Fibroblast of villous mesenchyme (primary cell): Measurements from ENCODE around the gene RFLNA. TPM values are rescaled to one million over a fixed set of nuclear protein-coding genes. Genes with fewer than 3 reads are reported as not detected.

Experiments used
- DNase-seq: peaks from one replicate; pipeline ENCODE4 v3.0.0-alpha.2; 2010; ENCODE audit warnings: low read depth
- H3K4me3 ChIP-seq: 2 replicates; pipeline ENCODE4 v1.5.1; 2011; ENCODE audit warnings: low read depth, mild to moderate bottlenecking, low read length
- total RNA-seq: library from RNA; depleted of rRNA; stranded (reverse); fragments of >200 nt; gene quantifications from 2 replicates; pipeline ENCODE4 v1.2.3, GENCODE V29; 2012
- TF ChIP-seq, protein P1 (sequence below): IDR thresholded peaks from 2 replicates; pipeline ENCODE4 v1.5.1; 2012; ENCODE audit warnings: low read depth, mild to moderate bottlenecking, low read length; ENCODE audit not compliant: insufficient read depth

RFLNA gene, protein sequence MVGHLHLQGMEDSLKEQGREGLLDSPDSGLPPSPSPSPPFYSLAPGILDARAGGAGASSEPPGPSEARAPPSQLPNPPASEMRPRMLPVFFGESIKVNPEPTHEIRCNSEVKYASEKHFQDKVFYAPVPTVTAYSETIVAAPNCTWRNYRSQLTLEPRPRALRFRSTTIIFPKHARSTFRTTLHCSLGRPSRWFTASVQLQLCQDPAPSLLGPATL
- 1.9 and 5.6 TPM in 2 replicates for total RNA-seq

GRCh38 chr12:124294780-124295341, at the start of gene RFLNA:
Gene RFLNA, plus strand, starts transcription at chr12:124295093. Its CDS starts 337 bp downstream, at chr12:124295430.
- TF ChIP-seq, protein P1, sequence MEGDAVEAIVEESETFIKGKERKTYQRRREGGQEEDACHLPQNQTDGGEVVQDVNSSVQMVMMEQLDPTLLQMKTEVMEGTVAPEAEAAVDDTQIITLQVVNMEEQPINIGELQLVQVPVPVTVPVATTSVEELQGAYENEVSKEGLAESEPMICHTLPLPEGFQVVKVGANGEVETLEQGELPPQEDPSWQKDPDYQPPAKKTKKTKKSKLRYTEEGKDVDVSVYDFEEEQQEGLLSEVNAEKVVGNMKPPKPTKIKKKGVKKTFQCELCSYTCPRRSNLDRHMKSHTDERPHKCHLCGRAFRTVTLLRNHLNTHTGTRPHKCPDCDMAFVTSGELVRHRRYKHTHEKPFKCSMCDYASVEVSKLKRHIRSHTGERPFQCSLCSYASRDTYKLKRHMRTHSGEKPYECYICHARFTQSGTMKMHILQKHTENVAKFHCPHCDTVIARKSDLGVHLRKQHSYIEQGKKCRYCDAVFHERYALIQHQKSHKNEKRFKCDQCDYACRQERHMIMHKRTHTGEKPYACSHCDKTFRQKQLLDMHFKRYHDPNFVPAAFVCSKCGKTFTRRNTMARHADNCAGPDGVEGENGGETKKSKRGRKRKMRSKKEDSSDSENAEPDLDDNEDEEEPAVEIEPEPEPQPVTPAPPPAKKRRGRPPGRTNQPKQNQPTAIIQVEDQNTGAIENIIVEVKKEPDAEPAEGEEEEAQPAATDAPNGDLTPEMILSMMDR: no peak
- DNase-seq: peak; percentile 6
- H3K4me3 ChIP-seq: peak within 1 kb of the TSS; percentile 27

- TF ChIP-seq, protein P1: no peak
- no peak for DNase-seq
- H3K4me3 ChIP-seq: no peak overlapping the region
These were observed 47.6 kb upstream of the RFLNA start for GRCh38 chr12:124247331-124247730.

DNA sequence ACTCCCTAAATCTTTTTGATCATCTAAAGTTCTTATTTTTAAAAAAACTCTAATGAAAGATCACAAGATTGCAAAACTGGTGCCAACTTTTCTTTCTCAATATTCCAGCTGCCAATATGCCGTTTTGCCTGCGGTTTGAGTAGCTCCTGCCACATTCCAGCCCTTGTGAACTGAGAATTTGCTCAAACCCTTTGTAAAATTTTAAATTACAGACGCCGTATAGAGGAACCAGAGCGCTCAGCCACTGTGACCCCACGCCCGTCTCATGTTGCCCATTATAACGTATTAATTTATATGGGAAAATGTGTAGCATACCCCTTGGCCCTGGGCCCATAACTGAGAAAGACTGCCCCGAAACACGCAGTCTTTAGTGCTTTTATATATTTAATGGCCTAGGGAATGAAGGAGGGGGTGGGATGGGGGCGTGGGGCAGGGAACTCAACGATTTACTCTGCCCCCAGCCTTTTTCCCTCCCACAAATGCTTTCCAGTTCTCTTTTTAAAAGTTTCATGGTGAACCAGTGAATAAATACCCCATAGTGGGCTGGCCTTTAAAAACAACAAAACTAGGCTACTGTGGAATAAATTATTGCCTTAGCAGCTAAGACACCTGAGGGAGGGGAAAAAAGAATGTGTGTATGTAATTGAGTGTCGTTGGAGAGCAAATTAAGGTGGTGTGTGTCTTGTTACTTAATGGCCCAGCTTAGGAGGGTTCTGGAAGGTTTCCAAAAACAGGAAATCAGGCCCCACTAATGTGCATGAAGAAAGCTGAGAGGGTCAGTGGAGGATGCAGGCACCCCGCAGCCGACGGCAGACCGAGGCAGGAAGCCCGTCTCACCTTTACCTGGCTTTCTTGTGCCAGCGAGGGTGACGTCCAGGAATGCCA, 45.7 kb upstream of the RFLNA start:
- no peak overlapping the region for H3K4me3 ChIP-seq
- no peak for DNase-seq
- TF ChIP-seq, protein P1: no peak

DNA sequence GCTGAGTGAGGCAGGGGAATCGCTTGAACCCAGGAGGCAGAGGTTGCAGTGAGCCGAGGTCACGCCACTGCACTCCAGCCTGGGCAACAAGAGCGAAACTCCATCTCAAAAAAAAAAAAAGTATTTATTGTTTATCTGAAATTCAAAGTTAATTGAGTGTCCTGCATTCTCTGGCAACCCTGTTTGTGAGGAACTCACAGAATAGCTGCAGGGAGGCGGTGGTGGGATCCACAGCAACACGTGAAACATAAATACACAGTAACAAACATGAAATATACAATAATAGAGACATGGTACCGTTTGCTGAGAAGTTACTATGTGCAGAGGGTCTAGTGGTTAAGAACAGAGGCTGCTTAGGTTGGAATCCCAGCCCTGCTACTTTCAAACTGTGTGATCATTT, 43.7 kb upstream of the RFLNA start:
- no peak for DNase-seq
- TF ChIP-seq, protein P1: no peak
- H3K4me3 ChIP-seq: no peak overlapping the region

DNA sequence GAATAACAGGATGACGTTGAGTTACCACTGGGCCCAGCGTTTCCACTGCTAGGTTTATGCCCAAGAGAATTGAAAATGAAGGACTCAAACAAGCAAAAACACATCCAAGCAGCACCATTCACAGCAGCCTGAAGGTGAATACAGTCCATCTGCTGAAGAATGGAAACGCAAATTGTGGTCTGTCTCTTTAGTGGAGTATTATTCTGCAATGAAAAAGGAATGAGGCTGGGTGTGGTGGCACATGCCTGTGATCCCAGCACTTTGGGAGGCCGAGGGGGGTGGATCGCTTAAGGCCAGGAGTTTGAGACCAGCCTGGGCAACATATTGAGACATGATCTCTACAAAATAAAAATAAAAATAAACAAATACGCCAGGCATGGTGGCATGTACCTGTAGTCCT, 41.9 kb upstream of the RFLNA start:
- DNase-seq: no peak
- TF ChIP-seq, protein P1: no peak
- no peak overlapping the region for H3K4me3 ChIP-seq

DNA sequence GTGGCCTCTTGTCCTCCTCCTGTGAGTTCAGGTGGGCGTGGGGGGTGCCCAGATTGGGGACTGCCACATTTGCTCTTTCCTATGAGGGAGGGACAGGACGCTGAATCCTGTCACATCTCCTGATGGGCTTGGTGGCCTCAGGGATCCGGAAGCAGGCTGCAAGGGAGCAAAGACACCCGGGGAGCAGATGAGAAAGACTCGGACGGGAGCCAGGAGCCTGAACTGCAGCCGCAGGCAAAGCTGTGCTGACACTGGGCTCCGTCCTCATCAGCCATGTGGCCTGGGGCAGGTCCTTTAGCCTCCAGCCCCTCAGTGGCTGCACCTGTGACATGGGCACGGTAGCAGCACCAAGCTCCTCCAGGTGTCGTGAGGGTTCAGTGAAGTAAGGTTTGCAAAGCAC, 40.8 kb upstream of the RFLNA start:
- H3K4me3 ChIP-seq: no peak overlapping the region
- TF ChIP-seq, protein P1: no peak
- no peak for DNase-seq
